PC-9 (cell line): ENCODE results near the gene OBSCN. TPM values are rescaled to one million over a fixed set of nuclear protein-coding genes. Genes with fewer than 3 reads are reported as not detected.
"Not testable (repeated sequence)": the region's sequence is repeated elsewhere in the genome, so short reads cannot be mapped to it uniquely, and the experiment has no call there.

Source experiments
- BruUV-seq: library from RNA; stranded (reverse); fragments of 400-500 nt; replicated peaks from 2 replicates; lab custom pipeline; 2021; lab: Mats Ljungman, UMichigan
- CTCF ChIA-PET: fragments of 300-600 bp; sonication (Branson Sonifier 250); formaldehyde crosslinking; loops from one replicate; lab custom pipeline; 2022; ENCODE audit warnings: antibody characterized with exemption; lab: Charles Lee
- POLR2A ChIA-PET: fragments of 300-600 bp; sonication (Branson Sonifier 250); formaldehyde crosslinking; loops from one replicate; lab custom pipeline; 2022; ENCODE audit warnings: antibody characterized with exemption; ENCODE audit not compliant: unreplicated experiment; lab: Charles Lee
- DNase-seq, 2 experiments: peaks; one replicate each; pipeline versions ENCODE4 v3.0.0 to v3.0.0-alpha.2; 2015 to 2022; ENCODE audit warnings: mixed read lengths in 1 of 2
- H2AFZ ChIP-seq: fragments of 200-600 bp; sonication (generic); 2 replicates; pipeline ENCODE4 v1.8.1; 2017; ENCODE audit warnings: antibody characterized with exemption
- H3F3A ChIP-seq: fragments of 200-600 bp; sonication (generic); 2 replicates; pipeline ENCODE4 v1.8.1; 2017; ENCODE audit warnings: antibody characterized with exemption, mild to moderate bottlenecking, low read depth; ENCODE audit not compliant: insufficient read depth
- H3K27ac ChIP-seq: fragments of 200-600 bp; sonication (generic); 2 replicates; pipeline ENCODE4 v1.6.1; 2016; ENCODE audit warnings: mixed run types
- H3K27me3 ChIP-seq: fragments of 200-600 bp; sonication (generic); 2 replicates; pipeline ENCODE4 v1.6.1; 2016; ENCODE audit warnings: low read depth, mixed run types; ENCODE audit not compliant: insufficient read depth
- H3K36me3 ChIP-seq: fragments of 200-600 bp; sonication (generic); 2 replicates; pipeline ENCODE4 v1.6.1; 2016; ENCODE audit warnings: low read depth, mixed run types
- H3K4me1 ChIP-seq: fragments of 200-600 bp; sonication (generic); replicated peaks from 2 replicates; pipeline ENCODE4 v1.6.1; 2016; ENCODE audit warnings: mixed run types; ENCODE audit not compliant: insufficient read depth
- H3K4me2 ChIP-seq: fragments of 200-600 bp; sonication (generic); 2 replicates; pipeline ENCODE4 v1.6.1; 2017; ENCODE audit warnings: mixed run types
- H3K4me3 ChIP-seq: fragments of 200-600 bp; sonication (generic); 2 replicates; pipeline ENCODE4 v1.6.1; 2016; ENCODE audit warnings: mixed run types
- H3K79me2 ChIP-seq: fragments of 200-600 bp; sonication (generic); 2 replicates; pipeline ENCODE4 v1.6.1; 2017; ENCODE audit warnings: low read depth, mixed run types
- H3K9me2 ChIP-seq: fragments of 200-600 bp; sonication (generic); 2 replicates; pipeline ENCODE4 v1.8.1; 2017; ENCODE audit warnings: mild to moderate bottlenecking; ENCODE audit not compliant: insufficient read depth
- H3K9me3 ChIP-seq: fragments of 200-600 bp; sonication (generic); 2 replicates; pipeline ENCODE4 v1.8.1; 2016; ENCODE audit warnings: low read depth; ENCODE audit not compliant: insufficient read depth
- H4K20me1 ChIP-seq: fragments of 200-600 bp; sonication (generic); 2 replicates; pipeline ENCODE4 v1.8.1; 2017; ENCODE audit not compliant: insufficient read depth
- CTCF ChIP-seq: fragments of 200-600 bp; sonication (generic); conservative IDR thresholded peaks from 2 replicates; pipeline ENCODE4 v1.6.1; 2017; ENCODE audit warnings: mixed run types, antibody characterized with exemption, mild to moderate bottlenecking, moderate library complexity
- EZH2 ChIP-seq: fragments of 200-600 bp; sonication (generic); IDR thresholded peaks from 2 replicates; pipeline ENCODE4 v1.8.0; 2017; ENCODE audit warnings: antibody characterized with exemption, low read depth
- intact Hi-C: fragments of 100-400 bp; cut with micrococcal nuclease; formaldehyde crosslinking; loops from one replicate; pipeline ENCODE4 v1.10.0; 2022; ENCODE audit not compliant: unreplicated experiment
- total RNA-seq: library from RNA; stranded (reverse); gene quantifications from 2 replicates; pipeline ENCODE4 v1.2.3, GENCODE V29; 2021

The OBSCN gene
- total RNA-seq, 1 experiment from 2014 or later: 62.9 TPM

- H2AFZ ChIP-seq: no peak overlapping the region
- H3K27ac ChIP-seq: no peak overlapping the region
- no peaks in the 10 kb centered on the region for H3K27me3 ChIP-seq
- H4K20me1 ChIP-seq: no peaks in the 10 kb centered on the region
- no peaks in the 10 kb centered on the region for H3K9me2 ChIP-seq
- H3K36me3 ChIP-seq: no peaks in the 10 kb centered on the region
- no peaks in the 10 kb centered on the region; the same call in 1 of the 2 replicates for H3F3A ChIP-seq
- H3K4me2 ChIP-seq: no peak overlapping the region
- H3K9me3 ChIP-seq: no peaks in the 10 kb centered on the region
- H3K4me3 ChIP-seq: no peak overlapping the region
- no peak for DNase-seq
- CTCF ChIA-PET: no interaction called here
- TF ChIP-seq EZH2: no peak
- no peak for TF ChIP-seq CTCF
- POLR2A ChIA-PET: no interaction called here
- no TSS peak for BruUV-seq
- H3K4me1 ChIP-seq: no peaks in the 10 kb centered on the region
- H3K79me2 ChIP-seq: no peaks in the 10 kb centered on the region
- intact Hi-C loops: loop anchor here (5.0 kb wide), 1 partner anchor 249 kb away; no protein-coding TSS in a partner anchor
Measured at GRCh38 chr1:228267962-228268880, 60.4 kb downstream of the OBSCN start.

- Histone ChIP-seq H3K27me3 (no peaks in the 10 kb centered on the region), H3K9me2 (no peaks in the 10 kb centered on the region), H3K4me2 (no peak overlapping the region), H3K4me1 (no peaks in the 10 kb centered on the region), H3K27ac (no peak overlapping the region), H3K79me2 (no peaks in the 10 kb centered on the region), H3K9me3 (no peaks in the 10 kb centered on the region), H3K4me3 (no peak overlapping the region), H3F3A (no peaks in the 10 kb centered on the region; the same call in 1 of the 2 replicates), H4K20me1 (no peaks in the 10 kb centered on the region), H3K36me3 (no peaks in the 10 kb centered on the region), H2AFZ (no peak overlapping the region)
- no peak for DNase-seq
- ChIA-PET CTCF (no interaction called here), POLR2A (no interaction called here)
- TF ChIP-seq EZH2 (no peak), CTCF (no peak)
- intact Hi-C loops: loop anchor here (5.0 kb wide), 1 partner anchor 248 kb away; no protein-coding TSS in a partner anchor
- BruUV-seq: no TSS peak
Measured at GRCh38 chr1:228268881-228269265, 61.0 kb downstream of the OBSCN start.

- H3K36me3 ChIP-seq, H3K9me3 ChIP-seq, H3K27me3 ChIP-seq, H3K27ac ChIP-seq, DNase-seq, H3K4me2 ChIP-seq, H3F3A ChIP-seq, H3K79me2 ChIP-seq, H2AFZ ChIP-seq, H3K9me2 ChIP-seq, H4K20me1 ChIP-seq, CTCF ChIA-PET, H3K4me1 ChIP-seq, BruUV-seq, H3K4me3 ChIP-seq: not testable (repeated sequence)
- POLR2A ChIA-PET: interaction anchor here (0.7 kb wide), 1 partner anchor 189 kb away, joined by 9 read pairs; no protein-coding TSS in a partner anchor
- intact Hi-C loops: loop anchor here (5.0 kb wide), 1 partner anchor 248 kb away; no protein-coding TSS in a partner anchor
Measured at GRCh38 chr1:228269431-228269830, 61.6 kb downstream of the OBSCN start.
